Activated T-helper 9 cell treated with anti-CD3 and anti-CD28 coated beads, Interleukin-2, amount 50 U/mL, for 16 hours (primary cell): ENCODE results near the gene SCCPDH.
"Not testable (repeated sequence)": the region's sequence is repeated elsewhere in the genome, so short reads cannot be mapped to it uniquely, and the experiment has no call there.

Experiments used
- DNase-seq: peaks from one replicate; pipeline ENCODE4 v3.0.0-alpha.2; 2020; ENCODE audit warnings: low read depth

SCCPDH gene

DNA sequence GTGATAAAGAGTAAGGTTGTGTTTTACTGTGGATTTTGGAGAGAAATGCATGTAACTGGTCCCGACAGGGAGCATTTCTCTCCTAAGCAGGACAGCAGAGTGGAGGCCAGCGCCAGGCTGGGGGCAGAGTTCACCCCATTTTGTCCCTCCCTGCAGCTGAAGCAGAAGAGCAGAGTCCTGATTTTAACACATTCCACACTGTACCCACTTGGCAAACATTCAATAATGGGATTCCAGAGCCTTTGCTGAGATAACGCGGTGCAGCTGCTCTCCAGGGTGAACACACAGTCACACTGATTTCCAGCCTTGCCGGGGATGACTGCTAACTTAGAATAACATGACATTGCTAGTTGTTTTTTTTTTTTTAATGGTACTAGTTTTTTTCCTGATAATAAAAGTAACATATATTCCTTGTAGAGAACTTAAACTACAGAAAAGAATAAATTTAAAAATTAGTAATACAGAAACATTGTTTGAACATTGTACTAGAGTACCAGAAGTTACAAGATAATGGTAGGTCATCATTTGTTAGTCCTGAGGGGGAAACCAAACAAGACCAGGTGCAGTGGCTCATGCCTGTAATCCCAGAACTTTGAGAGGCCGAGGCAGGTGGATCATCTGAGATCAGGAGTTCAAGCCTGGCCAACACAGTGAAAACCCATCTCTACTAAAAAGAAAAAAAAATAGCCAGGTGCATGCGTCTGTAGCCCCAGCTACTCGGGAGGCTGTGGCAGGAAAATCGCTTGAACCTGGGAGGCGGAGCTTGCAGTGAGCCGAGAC lies 77.2 kb downstream of the SCCPDH start:
- no peak for DNase-seq

DNA sequence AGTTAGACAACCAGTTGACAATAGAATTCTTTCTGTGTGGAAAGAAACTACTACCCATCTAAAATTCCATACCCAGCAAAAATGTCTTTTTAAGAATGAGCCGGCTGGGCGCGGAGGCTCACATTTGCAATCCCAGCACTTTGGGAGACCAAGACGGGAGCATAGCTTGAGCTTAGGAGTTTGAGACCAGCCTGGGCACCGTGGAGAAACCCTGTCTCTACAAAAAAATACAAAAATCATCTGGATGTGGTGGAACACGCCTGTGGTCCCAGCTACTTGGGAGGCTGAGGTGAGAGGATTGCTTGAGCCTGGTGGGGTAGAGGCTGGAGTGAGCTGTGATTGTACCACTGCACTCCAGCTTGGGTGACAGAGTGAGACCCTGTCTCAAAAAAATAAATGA lies 79.2 kb downstream of the SCCPDH start:
- DNase-seq: no peak

DNA sequence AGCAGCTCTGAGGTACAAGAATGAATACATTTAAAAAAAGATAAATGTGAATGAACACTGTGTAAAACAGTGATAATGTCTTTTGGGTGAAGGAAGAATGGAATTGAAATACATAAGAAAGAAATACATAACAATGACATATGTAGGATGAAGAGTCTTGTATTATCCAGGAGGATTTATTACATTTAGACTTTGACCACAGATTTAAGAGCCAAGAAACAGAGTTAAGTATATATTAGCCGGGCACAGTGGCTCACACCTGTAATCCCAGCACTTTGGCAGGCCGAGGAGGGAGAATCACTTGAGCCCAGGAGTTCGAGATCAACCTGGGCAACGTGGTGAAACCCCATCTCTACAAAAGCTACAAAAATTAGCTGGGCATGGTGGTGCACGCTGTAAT lies 79.7 kb downstream of the SCCPDH start:
- no peak for DNase-seq

DNA sequence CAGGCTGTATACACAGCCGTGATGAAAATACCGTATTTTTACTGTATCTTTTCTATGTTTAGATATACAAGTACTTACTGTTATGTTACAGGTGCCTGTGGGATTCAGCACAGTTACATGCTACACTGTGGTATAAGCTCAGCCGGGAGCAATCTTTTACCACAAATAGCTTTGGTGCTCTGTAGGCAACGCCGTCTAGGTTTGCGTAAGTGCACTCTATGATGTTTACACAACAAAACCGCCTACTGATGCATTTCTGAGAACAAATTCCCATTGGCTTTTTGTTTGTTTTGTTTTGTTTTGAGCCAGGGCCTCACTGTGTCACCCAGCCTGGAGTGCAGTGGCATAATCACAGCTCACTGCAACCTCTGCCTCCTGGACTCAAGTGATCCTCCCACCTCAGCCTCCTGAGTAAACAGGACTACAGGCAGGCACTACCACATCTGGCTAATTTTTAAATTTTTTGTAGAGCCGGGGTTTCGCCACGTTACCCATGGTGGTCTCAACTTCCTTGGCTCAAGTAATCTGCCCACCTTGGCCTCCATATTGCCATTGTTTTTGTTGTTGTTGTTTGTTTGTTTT lies 81.0 kb downstream of the SCCPDH start:
- DNase-seq: no peak

DNA sequence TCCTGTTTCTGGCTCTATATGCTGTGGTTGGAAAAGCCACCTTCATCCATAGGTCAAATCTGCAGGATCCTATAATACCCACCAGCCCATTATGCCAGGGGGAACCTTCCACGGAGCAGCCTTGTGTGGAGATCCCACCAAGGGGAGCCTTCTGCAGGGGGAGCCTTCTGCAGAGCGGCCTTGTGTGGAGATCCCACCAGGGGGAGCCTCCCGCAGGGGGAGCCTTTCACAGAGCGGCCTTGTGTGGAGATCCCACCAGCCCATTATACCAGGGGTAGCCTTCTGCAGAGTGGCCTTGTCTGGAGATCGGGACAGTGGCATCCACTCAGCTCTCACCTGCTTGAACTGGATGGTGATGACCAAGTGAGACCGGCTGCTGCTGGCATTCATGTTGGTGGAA lies 85.3 kb downstream of the SCCPDH start:
- no peak for DNase-seq

DNA sequence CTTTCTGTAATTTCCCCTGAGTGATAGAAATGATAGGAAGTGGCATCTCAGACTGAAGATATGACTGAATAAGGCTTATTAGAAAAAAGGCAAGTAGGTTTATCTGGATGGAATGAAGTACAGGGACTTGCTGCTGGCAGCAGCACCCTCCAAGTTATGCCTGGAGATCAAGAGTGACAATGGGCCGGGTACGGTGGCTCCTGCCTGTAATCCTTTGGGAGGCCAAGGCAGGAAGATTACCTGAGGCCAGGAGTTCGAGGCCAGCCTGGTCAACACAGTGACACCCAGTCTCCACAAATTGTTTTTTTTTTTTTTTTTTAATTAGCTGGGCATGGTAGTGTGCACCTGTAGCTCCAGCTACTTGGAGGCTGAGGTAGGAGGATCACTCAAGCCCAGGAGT lies 87.8 kb downstream of the SCCPDH start:
- no peak for DNase-seq

DNA sequence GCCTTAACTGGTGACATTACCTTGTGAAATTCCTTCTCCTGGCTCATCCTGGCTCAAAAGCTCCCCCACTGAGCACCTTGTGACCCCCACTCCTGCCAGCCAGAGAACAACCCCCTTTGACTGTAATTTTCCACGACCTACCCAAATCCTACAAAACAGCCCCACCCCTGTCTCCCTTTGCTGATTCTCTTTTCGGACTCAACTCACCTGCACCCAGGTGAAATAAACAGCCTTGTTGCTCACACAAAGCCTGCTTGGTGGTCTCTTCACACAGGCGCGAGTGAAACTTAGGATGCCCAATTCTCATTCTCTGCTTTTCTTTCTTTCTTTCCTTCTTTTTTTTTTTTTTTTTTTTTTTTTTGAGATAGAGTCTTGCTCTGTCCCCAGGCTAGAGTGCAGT lies 89.1 kb downstream of the SCCPDH start:
- not testable (repeated sequence) for DNase-seq

DNA sequence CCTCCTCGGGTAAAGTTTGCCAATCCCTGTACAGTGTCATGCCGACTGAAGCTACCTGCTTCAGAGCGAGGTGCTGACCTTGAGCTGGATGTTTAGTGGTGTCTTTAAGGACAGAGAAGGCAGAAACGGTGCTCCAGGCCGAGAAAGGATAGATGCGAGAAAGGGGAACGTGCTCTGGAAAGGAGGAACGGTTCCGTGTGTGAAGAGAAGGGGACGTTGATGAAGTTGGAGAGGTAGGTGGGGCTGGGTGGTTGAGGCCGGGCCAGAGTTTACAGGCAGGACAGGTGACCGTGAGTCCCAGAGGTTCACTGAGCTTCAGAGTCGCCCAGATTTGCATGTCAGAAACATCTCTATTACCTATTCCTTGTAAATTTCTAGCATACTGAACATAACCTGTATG lies 90.7 kb downstream of the SCCPDH start:
- DNase-seq: no peak

DNA sequence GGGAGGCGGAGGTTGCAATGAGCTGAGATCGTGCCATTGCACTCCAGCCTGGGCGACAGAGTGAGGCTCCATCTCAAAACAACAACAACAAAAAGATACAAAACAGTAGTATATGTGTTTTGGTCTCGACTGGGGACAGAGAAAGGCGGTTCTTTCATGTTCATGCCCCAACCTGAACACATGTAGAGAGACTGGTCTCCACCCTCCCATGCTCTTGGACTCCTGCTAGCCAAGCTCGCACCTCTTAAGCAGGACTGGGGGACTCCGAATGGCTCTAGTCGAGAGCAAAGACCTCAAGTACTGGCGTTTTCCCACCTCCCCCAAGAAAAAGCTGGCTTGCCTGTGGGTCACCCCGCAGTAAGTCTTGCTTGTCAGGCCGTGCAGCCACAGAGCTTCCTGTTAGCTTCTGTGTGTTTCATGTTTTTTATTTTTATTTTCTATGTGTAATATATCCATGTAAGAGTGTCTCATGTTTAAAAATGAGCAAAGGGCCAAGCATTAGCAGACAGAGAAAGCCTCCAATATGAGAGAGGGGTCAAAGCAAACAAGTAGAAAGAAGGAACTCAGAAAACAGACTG lies 91.6 kb downstream of the SCCPDH start:
- DNase-seq: no peak
